Measurements from ENCODE around the gene TOGARAM2.
A peak's percentile ranks its signal among the peaks of the same experiment; 100 is the strongest.

Gene TOGARAM2

DNA sequence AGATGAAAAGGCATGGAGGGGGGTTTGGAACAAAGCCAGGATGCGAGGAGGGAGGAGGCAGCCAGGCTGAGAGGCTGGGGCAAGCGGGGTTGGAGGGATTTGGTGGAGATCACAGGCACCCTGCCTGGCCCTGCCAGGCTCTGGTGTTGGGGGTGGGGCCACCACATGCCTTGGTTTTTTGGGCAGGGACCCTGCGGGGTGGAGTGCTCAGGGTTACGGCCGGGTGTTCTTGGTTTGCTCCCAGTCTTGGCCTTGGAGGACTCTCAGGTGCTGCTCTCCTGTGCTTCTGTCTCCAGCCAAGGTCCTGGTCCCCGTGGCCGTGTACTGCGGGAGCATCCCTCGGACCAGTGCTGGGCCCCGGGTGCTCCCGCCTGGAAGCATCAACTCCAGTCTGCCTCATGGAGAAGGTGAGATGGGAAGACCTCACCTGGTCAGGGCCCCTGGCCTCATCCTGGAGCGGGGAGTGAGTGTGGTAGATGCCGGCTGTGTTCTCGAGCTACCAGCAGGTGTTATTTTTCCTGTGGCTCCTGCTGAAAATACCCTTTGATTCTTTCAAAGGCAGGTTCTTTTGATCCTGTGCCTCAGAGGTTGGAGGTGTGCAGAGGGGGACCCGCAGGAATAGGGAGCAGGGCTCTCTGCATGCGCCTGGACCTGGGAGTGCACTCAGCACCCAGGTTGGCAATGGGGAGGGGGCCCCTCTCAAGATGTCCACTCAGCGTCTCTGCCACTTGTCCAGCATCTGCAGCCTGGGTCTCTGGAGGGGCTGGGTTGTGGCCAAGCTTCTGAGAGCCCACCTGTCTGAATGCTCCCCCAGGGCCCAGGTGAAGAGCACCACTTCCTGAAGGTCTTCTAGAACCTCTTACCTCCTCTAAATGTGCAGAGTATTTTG lies 17.0 kb downstream of the TOGARAM2 start:
- DNase-seq (ENCODE audit: low read depth in 1 of 2, low spot score in 1 of 2) = no peak

DNA sequence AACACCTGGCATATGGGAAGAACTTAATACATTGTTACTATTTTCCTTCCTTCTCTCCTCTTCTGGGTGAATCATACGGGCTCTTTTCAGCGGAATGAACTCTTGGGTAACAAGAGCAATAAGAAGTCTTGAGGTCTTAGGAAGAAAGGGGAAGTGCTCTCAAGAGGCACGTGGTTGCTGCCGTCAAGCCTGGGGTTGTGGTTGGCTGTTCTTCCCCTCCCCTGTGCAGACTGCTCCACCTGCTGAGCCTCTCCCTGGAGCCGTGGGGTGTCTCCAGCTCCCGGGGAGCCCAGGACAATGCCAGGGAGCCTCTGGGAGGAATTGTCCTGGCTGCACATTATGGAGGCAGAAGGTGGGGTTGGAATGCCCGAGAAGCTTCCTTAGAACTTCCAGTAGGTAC lies 19.4 kb downstream of the TOGARAM2 start:
- DNase-seq (ENCODE audit: low read depth in 1 of 2, low spot score in 1 of 2) = no peak

DNA sequence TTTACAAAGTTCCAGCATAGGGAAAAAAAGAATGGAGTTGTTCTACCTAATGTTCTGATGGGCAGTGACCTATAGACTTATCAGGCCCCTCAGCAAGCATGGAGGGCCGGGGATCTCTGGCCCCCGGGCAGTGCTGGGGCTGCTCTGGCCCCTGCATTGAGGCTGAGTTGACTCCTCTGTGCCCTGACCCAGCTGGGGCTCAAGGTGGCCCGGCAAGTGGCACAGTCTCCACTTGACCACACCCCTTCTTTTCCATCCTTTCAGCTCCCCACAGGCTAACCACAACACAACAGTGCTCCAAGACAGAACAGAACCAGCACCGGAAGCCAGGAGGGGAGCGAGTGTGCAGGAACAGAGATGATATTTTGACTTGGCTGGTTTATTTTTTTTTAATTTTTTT lies 19.9 kb downstream of the TOGARAM2 start:
- DNase-seq (ENCODE audit: low read depth in 1 of 2, low spot score in 1 of 2) = no peak

DNA sequence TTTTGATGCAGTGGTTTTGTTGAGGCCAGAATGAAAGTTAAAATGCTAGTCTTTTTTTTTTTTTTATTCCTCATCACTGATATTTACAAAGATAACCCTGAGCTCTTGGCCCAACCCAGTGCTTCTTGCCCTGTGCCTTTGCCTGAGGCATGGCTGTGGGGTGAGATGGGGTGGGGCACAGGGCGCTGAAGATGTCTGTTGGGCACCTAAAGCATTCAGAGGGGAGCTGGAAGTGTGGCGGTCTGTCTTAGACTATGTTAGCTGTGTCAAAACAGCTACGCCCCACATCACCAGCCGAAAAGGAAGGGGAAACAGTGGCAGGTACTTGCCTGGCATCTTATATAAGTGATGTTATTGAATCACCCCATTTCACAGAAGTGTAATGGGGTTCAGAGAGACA lies 20.7 kb downstream of the TOGARAM2 start:
- no peak for DNase-seq (ENCODE audit: low read depth in 1 of 2, low spot score in 1 of 2)

DNA sequence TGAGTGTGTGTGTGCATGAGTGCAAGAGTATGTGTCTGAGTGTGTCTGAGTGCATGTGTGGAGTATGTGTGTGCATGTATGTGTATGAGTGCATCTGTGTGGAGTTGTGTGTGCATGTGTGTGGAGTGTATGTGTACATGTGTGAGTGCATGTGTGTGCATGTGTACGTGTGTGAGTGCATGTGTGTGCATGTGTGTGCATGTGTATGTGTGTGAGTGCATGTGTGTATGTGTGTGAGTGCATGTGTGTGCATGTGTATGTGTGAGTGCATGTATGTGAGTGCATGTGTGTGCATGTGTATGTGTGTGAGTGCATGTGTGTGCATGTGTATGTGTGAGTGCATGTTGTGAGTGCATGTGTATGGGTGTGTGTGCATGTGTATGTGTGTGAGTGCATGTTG lies 23.7 kb downstream of the TOGARAM2 start:
- DNase-seq (ENCODE audit: low read depth in 1 of 2, low spot score in 1 of 2) = no peak

DNA sequence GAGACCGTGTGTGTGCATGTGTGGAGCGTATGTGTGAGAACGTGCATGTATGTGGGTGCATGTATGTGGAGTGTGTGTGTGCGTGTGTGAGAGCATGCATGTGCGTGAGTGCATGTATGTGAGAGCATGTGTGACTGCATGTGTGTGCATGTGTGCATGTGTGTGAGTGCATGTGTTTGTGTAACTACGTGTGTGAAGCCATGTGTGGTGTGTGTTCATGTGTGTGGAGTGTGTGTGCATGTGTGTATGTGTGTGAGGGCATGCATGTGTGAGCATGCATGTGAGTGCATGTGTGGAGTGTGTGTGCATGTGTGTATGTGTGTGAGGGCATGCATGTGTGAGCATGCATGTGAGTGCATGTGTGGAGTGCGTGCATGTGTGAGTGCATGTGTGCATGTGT lies 24.2 kb downstream of the TOGARAM2 start:
- DNase-seq (ENCODE audit: low read depth in 1 of 2, low spot score in 1 of 2) = no peak

DNA sequence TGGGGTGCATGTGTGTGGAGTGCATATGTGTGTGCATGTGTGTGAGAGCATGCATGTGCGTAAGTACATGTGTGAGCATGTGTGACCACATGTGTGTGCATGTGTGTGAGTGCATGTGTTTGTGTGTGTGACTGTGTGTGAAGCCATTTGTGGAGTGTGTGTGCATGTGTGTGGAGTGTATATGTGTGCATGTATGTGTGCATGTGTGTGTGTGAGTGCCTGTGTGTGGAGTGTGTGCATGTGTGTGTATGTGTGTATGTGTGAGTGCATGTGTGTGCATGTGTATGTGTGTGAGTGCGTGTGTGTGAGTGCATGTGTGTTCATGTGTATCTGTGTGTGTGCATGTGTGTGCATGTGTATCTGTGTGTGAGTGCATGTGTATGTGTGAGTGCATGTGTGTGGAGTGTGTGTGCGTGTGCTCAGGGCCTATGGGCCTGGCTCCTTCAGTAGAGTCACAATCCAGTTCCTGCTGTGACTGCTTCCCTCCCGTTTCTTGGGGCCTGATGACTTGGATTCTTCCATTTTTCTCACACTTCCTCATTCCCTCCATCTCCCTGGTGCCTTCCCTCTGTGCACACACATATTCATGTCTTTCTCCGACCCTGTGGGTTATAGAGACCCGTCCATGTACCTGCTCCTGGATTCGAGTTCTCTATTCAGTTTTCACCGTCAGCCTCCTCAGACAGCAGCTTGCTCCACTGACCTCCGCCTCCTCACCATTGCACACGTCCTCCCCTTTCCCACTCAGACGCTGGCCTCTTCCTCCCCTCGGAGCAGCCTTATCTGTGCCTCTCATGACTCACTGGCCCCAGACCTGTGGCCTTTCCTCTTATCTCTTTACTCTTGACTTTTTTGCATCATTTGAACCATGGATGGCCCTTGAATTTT lies 25.2 kb downstream of the TOGARAM2 start:
- DNase-seq (ENCODE audit: low read depth in 1 of 2, low spot score in 1 of 2) = no peak

DNA sequence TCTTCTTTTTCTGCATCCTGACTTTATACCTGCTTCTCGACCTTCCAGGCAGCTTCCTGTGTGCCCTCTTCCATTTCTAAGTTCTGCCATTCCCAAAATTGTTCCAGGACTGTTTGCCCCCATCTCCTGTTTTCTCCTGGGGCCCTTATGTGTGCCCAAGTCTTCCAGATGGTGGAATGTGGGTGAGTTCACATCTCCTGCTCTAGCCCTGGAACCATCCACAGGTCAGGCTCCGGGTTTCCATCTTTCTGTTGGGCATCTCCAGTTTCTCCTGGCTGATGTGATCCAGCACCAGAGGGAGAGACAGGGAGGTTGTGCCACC lies 25.8 kb downstream of the TOGARAM2 start:
- no peak for DNase-seq (ENCODE audit: low read depth in 1 of 2, low spot score in 1 of 2)

DNA sequence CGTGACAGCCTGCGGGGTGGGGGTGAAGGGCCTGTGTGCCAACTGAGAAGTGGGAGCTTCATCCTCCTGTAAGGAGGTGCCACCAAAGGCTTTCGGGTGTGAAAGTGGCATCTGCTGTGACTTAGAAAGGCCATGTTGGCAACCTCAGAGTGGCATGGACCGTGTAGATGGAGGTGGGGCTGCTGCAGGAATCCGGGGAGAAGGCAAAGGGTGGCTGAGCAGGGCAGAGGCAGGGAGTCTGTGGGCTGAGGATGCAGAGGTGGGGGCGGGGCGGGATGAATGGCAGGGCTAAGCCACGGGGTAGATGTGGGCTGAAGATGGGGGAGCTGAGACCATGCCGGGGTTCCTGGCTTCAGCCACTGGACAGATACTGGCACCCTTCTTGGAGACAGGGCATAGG lies 28.2 kb downstream of the TOGARAM2 start:
- no peak for DNase-seq (ENCODE audit: low read depth in 1 of 2, low spot score in 1 of 2)

DNA sequence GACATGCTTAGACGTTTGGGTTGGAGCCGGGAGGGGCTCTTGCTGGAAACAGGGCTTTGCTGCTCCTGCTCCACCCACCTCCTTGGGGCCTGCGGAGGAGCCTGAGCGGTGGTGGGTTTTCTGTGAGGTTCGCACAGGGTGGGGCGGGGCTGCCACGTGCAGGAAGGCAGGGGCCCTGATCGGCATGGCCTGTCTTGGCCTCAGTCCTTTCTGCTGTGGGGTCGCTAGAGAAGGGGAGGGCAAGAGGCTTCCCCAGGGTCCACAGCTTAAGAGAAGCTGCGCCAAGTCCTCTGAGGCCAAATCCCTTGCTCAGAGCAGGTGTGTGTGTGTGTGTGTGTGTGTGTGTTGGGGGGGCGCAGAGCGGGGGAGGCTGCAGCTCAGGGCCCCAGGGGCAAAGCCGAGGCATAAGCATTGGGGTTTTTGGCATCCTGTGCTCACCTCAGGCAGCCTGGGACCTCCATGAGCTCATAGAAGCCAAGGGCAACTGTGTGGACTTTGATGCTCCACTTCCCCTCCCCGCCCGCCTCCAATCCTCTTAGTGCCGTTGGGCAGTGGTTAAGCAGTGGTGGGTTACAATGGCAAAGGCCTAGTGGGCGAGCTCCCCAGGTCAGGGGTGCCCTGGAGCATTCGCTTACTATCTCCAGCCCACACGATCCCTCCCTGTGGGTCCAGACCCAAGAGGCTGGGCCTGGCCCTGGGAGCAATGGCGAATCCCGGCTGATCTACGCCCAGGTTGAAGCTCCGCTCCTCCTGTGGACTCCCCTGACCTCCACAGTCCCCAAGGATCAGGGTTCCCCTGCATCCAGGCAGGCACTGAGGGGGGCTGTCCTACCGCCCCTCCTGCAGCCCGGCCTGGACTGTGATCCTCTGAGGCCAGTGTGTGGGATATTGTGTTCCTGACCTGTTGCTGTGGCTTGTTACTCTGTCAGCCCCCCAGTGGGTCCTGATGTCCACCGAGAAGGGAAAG lies 28.9 kb downstream of the TOGARAM2 start:
- no peak for DNase-seq (ENCODE audit: low read depth in 1 of 2, low spot score in 1 of 2)

DNA sequence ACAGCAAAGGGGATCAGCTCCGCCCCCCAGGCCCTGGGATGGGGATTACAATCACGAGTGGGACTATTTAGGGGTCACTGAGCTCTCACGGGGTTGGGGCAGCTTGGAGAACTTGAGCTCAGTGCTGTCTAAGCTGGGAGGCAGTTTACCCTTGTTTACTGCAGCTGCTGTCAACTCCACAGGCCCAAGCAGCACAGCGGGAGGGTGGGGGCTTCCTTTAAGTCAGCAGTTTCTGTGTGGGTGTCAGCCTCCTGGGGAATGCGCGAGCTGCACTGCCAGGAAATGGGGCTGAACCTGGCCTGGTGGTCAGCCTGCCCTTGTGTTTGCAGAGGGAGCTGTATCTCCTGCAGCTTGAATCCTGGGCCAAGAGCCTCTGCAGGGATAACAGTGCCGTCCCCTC lies 29.8 kb downstream of the TOGARAM2 start:
- no peak for DNase-seq (ENCODE audit: low read depth in 1 of 2, low spot score in 1 of 2)

DNA sequence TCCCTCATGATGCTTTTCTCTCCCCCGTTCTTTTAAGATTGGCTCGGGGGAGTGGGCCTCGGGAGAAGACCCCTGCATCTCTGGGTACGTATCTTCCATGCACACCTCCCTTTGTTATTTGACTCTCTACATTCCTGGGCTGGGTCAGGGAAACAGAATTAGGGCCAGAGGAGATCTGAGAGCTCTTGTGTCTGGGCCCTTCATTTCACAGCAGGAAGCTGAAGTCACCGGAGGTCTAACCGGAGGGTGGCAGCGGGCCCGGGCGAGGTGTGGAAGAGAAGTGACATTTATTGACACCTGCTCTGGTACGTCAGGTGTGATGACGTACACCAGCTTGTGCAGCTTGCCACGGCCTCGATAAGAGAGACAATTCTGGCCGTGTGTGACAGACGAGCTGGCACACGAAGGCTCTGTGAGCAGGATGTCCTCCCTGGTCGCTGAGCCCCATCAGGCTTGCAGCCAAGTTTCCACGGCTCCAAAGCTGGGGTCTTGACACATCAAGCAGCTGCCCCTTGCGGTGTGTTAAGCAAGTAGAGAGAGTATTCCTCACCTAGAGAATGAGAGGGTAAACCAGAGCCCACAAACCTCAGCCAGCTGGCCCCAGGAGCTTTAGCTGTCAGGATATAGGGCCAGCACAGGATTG lies 30.4 kb downstream of the TOGARAM2 start:
- peak in 1 of 2 donors; percentile 49 for DNase-seq (ENCODE audit: low read depth in 1 of 2, low spot score in 1 of 2)

DNA sequence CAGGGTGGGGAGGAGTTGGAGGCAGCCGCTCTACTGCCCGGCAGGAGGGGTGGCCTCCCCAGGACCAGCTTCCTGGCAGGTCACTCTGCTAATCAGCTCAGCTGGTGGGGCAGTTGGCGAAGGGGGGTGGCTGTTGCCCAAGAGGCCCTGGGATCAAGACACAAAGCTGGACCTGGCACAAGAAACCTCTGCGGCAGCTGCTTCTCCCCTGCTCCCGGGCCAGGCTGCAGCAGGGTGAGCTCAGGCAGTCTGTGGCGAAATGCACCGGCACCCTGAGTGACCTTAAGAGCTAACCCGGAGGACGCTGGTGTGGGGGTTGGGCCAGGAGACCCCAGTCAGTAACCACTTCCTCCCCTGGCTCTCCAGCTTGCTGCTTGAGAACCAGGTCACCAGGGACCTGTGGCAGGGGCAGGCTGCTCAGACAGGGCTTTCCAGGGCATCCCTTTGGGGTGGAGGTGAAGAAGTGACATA lies 31.1 kb downstream of the TOGARAM2 start:
- DNase-seq (ENCODE audit: low read depth in 1 of 2, low spot score in 1 of 2) = no peak

DNA sequence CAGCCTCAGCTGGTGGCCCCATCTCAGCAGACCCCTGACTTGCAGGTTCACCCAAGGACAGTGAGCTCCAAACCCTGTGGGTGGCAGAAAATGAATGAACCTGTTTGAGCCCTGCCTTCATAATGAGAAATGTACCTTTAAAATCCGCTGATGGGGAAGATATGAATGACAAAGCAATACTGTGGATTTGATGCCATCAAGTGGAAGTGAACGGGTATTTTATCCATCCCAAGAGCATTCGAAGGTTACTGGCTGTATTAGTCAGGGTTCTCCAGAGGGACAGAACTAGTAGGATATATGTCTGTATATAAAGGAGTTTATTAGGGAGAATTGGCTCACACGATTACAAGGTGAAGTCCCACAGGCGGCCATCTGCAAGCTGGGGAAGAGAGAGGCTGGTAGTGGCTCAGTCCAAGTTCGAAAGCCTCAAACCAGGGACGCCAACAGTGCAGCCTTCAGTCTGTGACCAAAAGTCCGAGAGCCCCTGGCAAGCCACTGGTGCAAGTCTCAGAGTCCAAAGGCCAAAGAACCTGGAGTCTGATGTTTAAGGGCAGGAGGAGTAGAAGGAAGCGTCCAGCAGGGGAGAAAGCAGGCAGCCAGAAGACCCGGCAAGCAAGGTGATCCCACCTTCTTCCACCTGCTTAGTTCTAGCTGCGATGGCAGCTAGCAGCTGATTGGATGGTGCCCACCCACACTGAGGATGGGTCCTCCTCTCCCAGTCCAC lies 32.1 kb downstream of the TOGARAM2 start:
- DNase-seq (ENCODE audit: low read depth in 1 of 2, low spot score in 1 of 2) = no peak

DNA sequence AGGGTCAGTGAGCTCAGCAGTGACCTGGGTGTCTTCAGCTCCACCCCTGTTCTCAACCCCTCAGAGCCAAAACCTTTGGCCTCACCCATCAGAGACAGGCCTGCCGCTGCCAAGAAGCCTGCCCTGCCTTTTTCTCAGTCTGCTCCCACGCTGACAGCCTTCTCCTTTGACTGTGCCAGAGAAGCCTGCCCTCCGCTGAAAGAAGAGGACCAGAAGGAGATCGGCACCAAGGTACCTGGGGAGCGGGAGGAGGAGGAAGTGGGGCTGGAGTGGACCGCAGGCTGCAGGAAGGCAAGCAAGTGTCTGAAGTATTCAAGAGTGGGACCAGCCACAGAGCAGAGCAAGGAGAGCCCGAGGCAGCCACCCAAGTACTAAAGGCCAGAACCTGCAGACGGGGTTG lies 33.2 kb downstream of the TOGARAM2 start:
- no peak for DNase-seq (ENCODE audit: low read depth in 1 of 2, low spot score in 1 of 2)

DNA sequence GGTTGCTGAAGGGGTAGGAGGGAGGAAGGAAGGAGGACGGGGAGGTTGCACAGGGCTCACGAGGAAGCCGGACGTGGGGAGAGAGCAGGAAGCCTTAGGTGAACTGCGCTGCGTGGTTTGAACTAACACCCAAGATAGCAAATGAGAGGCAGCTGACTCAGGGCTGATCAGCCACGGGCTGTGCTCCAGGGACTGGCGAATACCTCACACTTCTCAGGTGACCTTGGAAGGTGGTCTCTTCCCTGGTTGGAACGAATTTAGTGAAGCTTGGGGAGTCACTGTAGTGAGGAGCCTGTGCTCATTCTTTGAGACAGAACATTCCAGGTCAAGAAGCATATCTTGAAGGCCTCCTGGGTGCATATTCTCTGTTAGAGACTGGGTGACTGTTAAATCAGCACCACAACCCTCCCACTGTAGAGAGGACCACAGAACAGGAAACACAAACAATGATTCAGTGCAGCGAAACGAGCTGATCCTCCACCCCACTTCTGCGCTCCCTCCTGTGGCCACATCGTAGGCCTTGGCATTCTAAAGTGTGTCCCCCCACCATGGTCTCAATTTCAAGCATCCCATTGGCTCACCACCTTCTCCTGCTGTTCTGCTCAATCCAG lies 33.8 kb downstream of the TOGARAM2 start:
- DNase-seq (ENCODE audit: low read depth in 1 of 2, low spot score in 1 of 2) = peak; percentile 41 to 44

DNA sequence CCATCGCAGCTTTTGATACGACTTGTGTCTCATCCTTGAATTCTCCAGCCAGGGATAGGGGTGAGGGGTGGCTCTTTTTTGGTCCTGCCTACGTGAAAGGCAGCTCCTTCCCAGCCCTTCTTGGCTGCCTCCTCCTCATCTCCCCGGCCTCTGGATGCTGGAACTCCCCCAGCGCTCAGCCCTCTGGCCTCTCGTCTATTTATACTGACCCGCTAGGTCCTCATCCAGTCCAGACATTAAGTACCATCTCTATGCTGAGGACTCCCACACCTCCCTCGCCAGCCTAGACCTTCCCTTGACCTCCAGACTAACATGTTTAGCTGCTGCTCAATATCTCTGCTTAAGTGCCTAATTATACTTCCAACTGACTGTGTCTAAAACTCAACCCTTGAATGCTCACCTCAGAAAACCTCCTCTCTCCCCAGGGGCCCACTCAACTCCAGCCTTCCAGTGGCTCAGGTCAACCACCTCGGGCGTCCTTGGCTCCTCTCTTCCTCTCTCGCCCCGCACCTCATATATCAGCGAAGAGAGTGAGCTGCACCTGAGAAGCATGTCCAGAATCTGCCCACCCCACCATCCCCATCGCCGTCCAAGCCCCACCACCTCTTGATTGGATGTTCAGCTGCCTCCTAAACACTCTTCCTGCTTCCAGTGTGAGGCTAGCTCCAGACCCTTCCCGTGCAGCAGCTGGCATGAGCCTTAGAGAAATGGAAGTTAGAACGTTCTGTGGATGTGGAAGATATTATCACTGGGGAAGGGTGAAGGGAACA lies 34.8 kb downstream of the TOGARAM2 start:
- no peak for DNase-seq (ENCODE audit: low read depth in 1 of 2, low spot score in 1 of 2)

DNA sequence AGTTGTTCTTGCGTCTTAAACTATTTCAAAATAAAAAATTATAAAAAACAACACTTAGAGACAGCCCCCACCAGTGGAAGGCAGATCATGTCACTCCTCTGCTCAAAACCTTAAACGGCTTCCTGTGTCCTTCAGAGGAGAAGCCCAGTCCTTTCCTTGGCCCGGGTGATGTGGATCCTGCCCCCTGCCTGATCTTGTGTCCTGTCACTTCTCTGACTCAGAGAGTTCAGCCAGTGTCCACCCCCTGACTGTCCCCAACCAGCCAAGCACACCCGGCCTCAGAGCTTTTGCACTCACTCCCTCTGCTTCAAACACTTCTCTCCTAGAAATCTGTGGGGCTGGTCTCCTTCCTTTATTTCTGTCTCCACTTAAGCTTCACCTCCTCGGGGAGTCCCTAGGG lies 35.4 kb downstream of the TOGARAM2 start:
- no peak for DNase-seq (ENCODE audit: low read depth in 1 of 2, low spot score in 1 of 2)

Data from stimulated activated CD4-positive, alpha-beta T cell treated with anti-CD3 and anti-CD28 coated beads, Interleukin-15, amount 100 ng/mL, for 1 hour (primary cell).